HG02642 (cell line): ENCODE data around the gene GMPPA.

Experiments
- ATAC-seq: cut with Tn5 transposase; IDR thresholded peaks from one replicate; pipeline ENCODE4 v1.9.1; 2021; ENCODE audit warnings: mild to moderate bottlenecking; ENCODE audit not compliant: unreplicated experiment, poor library complexity

Gene GMPPA

GRCh38 chr2:219533930-219534661, 35.4 kb downstream of the GMPPA start:
- ATAC-seq: no peak

GRCh38 chr2:219536425-219536824, 37.7 kb downstream of the GMPPA start:
- no peak for ATAC-seq

- ATAC-seq: no peak
These were observed 38.3 kb downstream of the GMPPA start for GRCh38 chr2:219536967-219537366.

- ATAC-seq: no peak
These were observed 39.2 kb downstream of the GMPPA start for GRCh38 chr2:219537657-219538488.

GRCh38 chr2:219538504-219538951, 39.8 kb downstream of the GMPPA start:
- ATAC-seq: no peak

GRCh38 chr2:219538956-219539788, 40.5 kb downstream of the GMPPA start:
- ATAC-seq: no peak

- ATAC-seq: no peak
These were observed 41.4 kb downstream of the GMPPA start for GRCh38 chr2:219539926-219540678.

- no peak for ATAC-seq
These were observed 42.3 kb downstream of the GMPPA start for GRCh38 chr2:219540784-219541504.

DNA sequence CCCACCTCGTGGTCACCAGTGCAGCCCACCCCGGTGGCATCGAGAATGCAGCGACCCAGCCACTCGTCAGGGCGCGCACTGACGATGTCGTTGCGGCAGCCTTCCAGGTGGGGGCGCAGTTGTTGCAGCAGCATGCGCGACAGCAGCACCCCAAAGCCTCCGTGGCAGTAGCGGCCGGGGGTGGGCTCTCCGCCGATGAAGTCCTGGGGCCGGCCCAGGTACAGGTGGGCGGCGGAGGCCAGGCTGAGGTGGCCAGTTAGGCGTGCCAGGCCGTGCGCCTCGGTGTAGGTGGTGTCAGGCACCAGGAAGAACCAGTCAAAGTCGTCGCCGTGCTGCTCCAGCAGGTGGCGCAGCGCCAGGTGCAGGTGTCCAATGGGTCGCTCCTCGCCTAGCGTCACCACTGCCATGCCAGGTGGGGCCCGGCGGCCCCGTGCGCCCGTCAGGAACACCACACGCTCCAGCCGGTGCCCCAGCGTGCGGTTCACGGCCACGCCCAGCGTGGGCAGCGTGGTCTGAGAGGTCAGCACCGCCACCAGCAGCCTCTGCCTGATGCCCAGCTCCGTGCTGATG, 43.0 kb downstream of the GMPPA start:
- ATAC-seq: peak; percentile 45

DNA sequence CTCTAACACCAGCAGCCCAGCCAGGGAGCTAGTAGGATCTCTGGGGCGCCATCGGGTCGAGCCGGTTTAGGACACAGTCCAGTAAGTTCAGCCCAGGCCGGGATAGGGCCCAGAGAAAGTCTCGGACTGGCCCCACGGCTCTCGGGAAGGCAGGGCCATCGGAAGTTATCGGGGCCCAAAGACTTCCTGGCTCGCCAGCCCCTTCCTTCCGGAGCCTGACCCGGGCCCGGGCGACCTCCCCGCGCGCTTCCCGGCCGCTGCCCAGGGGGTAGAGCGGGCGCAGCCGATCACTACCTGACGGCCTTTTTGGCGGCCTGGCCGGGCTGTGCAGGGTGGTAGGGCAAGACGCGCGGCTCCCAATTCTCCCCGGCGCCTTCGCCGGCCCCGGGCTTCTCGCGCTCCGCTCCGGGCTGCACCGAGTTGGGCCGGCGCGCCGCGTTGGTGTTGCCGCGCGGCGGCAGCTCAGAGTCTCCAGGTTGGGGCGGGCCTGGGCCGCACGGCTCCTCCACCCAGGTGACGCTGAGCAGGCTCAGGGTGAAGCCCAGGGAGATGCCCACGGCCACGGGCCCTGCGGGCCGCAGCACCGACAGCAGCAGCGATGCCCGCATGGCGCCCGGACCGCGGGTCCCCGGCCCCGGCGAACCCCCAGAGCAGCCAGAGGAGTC, 44.4 kb downstream of the GMPPA start:
- peak; percentile 38 for ATAC-seq

- peak; percentile 83 for ATAC-seq
These were observed 45.1 kb downstream of the GMPPA start, which contains the start of the genes CHPF and TMEM198 for GRCh38 chr2:219543596-219544358. Gene CHPF, minus strand, starts transcription at chr2:219543809. Its CDS starts 271 bp downstream, at chr2:219543538. Gene TMEM198, plus strand, starts transcription at chr2:219544028. Its CDS starts 700 bp downstream, at chr2:219544728.

GRCh38 chr2:219544567-219544966, 45.9 kb downstream of the GMPPA start:
- no peak for ATAC-seq

DNA sequence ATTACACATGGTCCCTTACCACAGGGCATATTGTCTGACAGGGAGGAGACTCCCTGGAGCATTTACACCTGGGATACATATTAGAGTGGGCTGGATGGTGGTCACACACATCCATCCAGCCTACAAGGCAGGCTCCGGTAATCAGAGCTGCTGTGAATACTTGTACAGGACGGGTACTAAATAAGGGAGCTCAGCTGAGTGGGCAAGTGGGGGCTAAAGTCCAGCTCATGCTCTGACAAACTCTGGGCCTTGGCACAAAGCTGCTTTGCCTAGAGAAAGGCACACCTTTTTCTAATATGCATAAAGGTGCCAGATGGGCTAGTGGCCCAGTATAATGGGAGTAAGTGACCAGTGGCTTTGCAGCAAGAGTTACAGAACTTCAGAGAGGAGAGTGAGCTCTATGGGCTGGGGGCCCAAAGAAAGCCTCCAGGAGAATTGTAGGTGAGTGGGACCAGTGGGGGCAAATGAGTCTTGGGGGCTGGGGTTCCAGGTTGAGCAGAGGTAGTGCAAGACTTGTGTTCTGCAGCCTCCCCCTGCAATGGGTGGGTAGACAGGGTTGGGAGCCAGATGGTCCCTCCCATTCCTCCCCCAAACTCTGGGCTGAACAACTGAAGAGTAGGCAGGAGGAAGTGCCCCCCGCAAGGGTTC, 46.7 kb downstream of the GMPPA start:
- ATAC-seq: no peak

- no peak for ATAC-seq
These were observed 47.3 kb downstream of the GMPPA start for GRCh38 chr2:219545943-219546352.

- ATAC-seq: no peak
These were observed 48.9 kb downstream of the GMPPA start for GRCh38 chr2:219547621-219548020.

GRCh38 chr2:219548990-219549389, 50.3 kb downstream of the GMPPA start:
- ATAC-seq: no peak

DNA sequence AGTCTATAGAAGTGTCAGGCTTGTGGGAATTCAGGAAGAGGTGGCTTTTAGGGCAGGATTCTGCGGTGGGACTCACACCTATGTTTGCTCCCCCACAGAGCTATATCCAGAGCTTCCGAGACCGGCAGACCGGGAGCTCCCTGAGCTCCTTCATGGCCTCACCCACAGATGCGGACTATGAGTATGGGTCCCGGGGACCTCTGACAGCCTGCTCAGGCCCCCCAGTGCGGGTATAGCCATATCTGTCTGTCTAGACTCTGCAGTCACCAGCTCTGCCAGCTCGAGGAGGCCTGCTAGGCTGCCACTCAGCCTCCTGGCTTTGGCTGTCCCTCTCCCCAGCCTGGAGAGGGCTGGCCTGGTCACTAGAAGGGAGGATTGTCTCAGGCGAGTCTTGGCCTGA, 50.9 kb downstream of the GMPPA start:
- no peak for ATAC-seq
